H1 (cell line): Measurements from ENCODE around the gene NDUFB1. TPM values are rescaled to one million over a fixed set of nuclear protein-coding genes. Genes with fewer than 3 reads are reported as not detected.

Experiments
- CTCF ChIA-PET: fragments of 300-600 bp; sonication (Branson Sonifier 250); formaldehyde crosslinking; loops from one replicate; lab custom pipeline; 2021; ENCODE audit not compliant: partially characterized antibody; lab: Charles Lee
- POLR2A ChIA-PET: fragments of 300-600 bp; sonication (Branson Sonifier 250); formaldehyde crosslinking; loops from one replicate; lab custom pipeline; 2021; ENCODE audit warnings: inconsistent platforms; ENCODE audit not compliant: partially characterized antibody; lab: Charles Lee
- DNase-seq, 2 experiments: peaks; one replicate each; pipeline versions ENCODE4 v3.0.0 to v3.0.0-alpha.2; 2010 to 2022; ENCODE audit warnings: low spot score in 2 of 2, low read depth in 1 of 2, mixed read lengths in 1 of 2
- FAIRE-seq: peaks from 2 replicates; lab custom pipeline; 2011; peaks lifted over from hg19 to GRCh38; lab: Jason Lieb, UNC
- H2AFZ ChIP-seq: 2 replicates; pipeline ENCODE4 v1.8.1; 2012; ENCODE audit warnings: low read length, inconsistent platforms
- H2AK5ac ChIP-seq: 2 replicates; pipeline ENCODE4 v1.6.1; 2013; ENCODE audit warnings: low read depth, low read length
- H2BK120ac ChIP-seq: replicated peaks from 2 replicates; pipeline ENCODE3; 2013; ENCODE audit warnings: low read depth, low read length, inconsistent platforms
- H2BK12ac ChIP-seq: 2 replicates; pipeline ENCODE4 v1.6.1; 2013; ENCODE audit warnings: low read depth, low read length
- H2BK15ac ChIP-seq: 2 replicates; pipeline ENCODE4 v1.6.1; 2013; ENCODE audit warnings: low read length
- H2BK20ac ChIP-seq: 2 replicates; pipeline ENCODE4 v1.6.1; 2013; ENCODE audit warnings: low read length
- H2BK5ac ChIP-seq: 2 replicates; pipeline ENCODE4 v1.6.1; 2013; ENCODE audit warnings: low read depth, low read length
- H3K14ac ChIP-seq: 2 replicates; pipeline ENCODE4 v1.6.1; 2013; ENCODE audit warnings: inconsistent platforms; ENCODE audit not compliant: insufficient read length
- H3K18ac ChIP-seq: 2 replicates; pipeline ENCODE4 v1.6.1; 2013; ENCODE audit warnings: low read length; ENCODE audit errors: extremely low read depth
- H3K23ac ChIP-seq: 2 replicates; pipeline ENCODE4 v1.6.1; 2013; ENCODE audit warnings: inconsistent platforms; ENCODE audit not compliant: insufficient read length
- H3K23me2 ChIP-seq: 2 replicates; pipeline ENCODE4 v1.6.1; 2013; ENCODE audit warnings: low read depth, low read length
- H3K27ac ChIP-seq: 2 replicates; pipeline ENCODE4 v1.6.1; 2011; ENCODE audit warnings: low read depth, low read length, inconsistent platforms
- H3K27me3 ChIP-seq, 4 experiments: replicated peaks in 1 of 4; 1 replicate in 1 of 4; 2 replicates in 3 of 4; pipeline versions ENCODE4 v1.6.1 to v1.8.1; 2011 to 2013; ENCODE audit warnings: low read length in 3 of 4, mild to moderate bottlenecking in 3 of 4, inconsistent platforms in 2 of 4, mixed read lengths in 2 of 4, moderate library complexity in 1 of 4; ENCODE audit not compliant: control insufficient read depth in 3 of 4, insufficient read depth in 3 of 4; ENCODE audit errors: extremely low read depth in 1 of 4
- H3K36me3 ChIP-seq, 4 experiments: 2 replicates each; pipeline versions ENCODE4 v1.6.1 to v1.8.1; 2011 to 2013; ENCODE audit warnings: mild to moderate bottlenecking in 4 of 4, low read length in 3 of 4, moderate library complexity in 2 of 4, control low read depth in 1 of 4, inconsistent platforms in 1 of 4; ENCODE audit not compliant: insufficient read depth in 4 of 4, control insufficient read depth in 2 of 4
- H3K4ac ChIP-seq: replicated peaks from 2 replicates; pipeline ENCODE3; 2013; ENCODE audit warnings: low read length, low read depth, mixed read lengths, inconsistent platforms; ENCODE audit not compliant: insufficient read length
- H3K4me1 ChIP-seq, 4 experiments: replicated peaks in 1 of 4; 1 replicate in 1 of 4; 2 replicates in 3 of 4; pipeline versions ENCODE4 v1.6.1 to v1.8.1; 2011 to 2013; ENCODE audit warnings: low read length in 3 of 4, inconsistent platforms in 2 of 4, mixed read lengths in 1 of 4; ENCODE audit not compliant: insufficient read depth in 4 of 4, control insufficient read depth in 3 of 4
- H3K4me2 ChIP-seq, 2 experiments: 2 replicates each; pipeline versions ENCODE4 v1.6.1 to v1.8.1; 2011 to 2013; ENCODE audit warnings: low read depth in 2 of 2, low read length in 2 of 2, control low read depth in 1 of 2, inconsistent platforms in 1 of 2, mild to moderate bottlenecking in 1 of 2; ENCODE audit not compliant: insufficient read depth in 1 of 2
- H3K4me3 ChIP-seq, 4 experiments: fragments of 200-600, 300-600 bp in 1 of 4; sonication (generic), shearing (Covaris generic), sonication (Bioruptor Twin) in 1 of 4; 2 replicates each; pipeline versions ENCODE4 v1.5.1 to v1.8.1; 2011 to 2016; ENCODE audit warnings: low read length in 4 of 4, low read depth in 3 of 4, control low read depth in 2 of 4, inconsistent platforms in 2 of 4, mild to moderate bottlenecking in 2 of 4, mixed read lengths in 1 of 4, moderate library complexity in 1 of 4; ENCODE audit not compliant: insufficient read depth in 2 of 4; ENCODE audit errors: extremely low read depth in 1 of 4
- H3K56ac ChIP-seq: replicated peaks from 2 replicates; pipeline ENCODE3; 2013; ENCODE audit warnings: low read depth, mild to moderate bottlenecking, mixed read lengths, low read length, inconsistent platforms; ENCODE audit not compliant: insufficient read length
- H3K79me1 ChIP-seq: 2 replicates; pipeline ENCODE4 v1.6.1; 2013; ENCODE audit warnings: low read depth, low read length, control low read depth
- H3K79me2 ChIP-seq, 2 experiments: 2 replicates each; pipeline versions ENCODE4 v1.6.1 to v1.8.1; 2012 to 2013; ENCODE audit warnings: low read length in 2 of 2, mild to moderate bottlenecking in 2 of 2, inconsistent platforms in 1 of 2; ENCODE audit not compliant: insufficient read depth in 2 of 2, control insufficient read depth in 1 of 2
- H3K9ac ChIP-seq, 4 experiments: replicated peaks in 1 of 4; 1 replicate in 1 of 4; 2 replicates in 3 of 4; pipeline versions ENCODE4 v1.6.1 to v1.8.1; 2011 to 2013; ENCODE audit warnings: low read depth in 3 of 4, low read length in 3 of 4, control low read depth in 2 of 4, mild to moderate bottlenecking in 2 of 4, moderate library complexity in 2 of 4, inconsistent platforms in 1 of 4; ENCODE audit errors: extremely low read depth in 1 of 4
- H3K9me3 ChIP-seq, 2 experiments: 2 replicates each; pipeline versions ENCODE4 v1.6.1 to v1.8.1; 2012 to 2013; ENCODE audit warnings: mild to moderate bottlenecking in 2 of 2, moderate library complexity in 2 of 2, control low read depth in 1 of 2, inconsistent platforms in 1 of 2, low read depth in 1 of 2, low read length in 1 of 2, mixed read lengths in 1 of 2; ENCODE audit not compliant: insufficient read depth in 2 of 2
- H4K20me1 ChIP-seq, 2 experiments: replicated peaks in 1 of 2; 2 replicates each; pipeline versions ENCODE3 to v1.8.1; 2011 to 2013; ENCODE audit warnings: inconsistent platforms in 2 of 2, low read length in 2 of 2, mild to moderate bottlenecking in 1 of 2; ENCODE audit not compliant: insufficient read depth in 2 of 2, control insufficient read depth in 1 of 2
- H4K5ac ChIP-seq: 2 replicates; pipeline ENCODE4 v1.6.1; 2013; ENCODE audit warnings: low read length, low read depth, mixed read lengths, inconsistent platforms; ENCODE audit not compliant: insufficient read length
- H4K8ac ChIP-seq: 2 replicates; pipeline ENCODE4 v1.8.0; 2013; ENCODE audit warnings: mild to moderate bottlenecking, moderate library complexity, low read length, inconsistent platforms; ENCODE audit not compliant: insufficient read depth; ENCODE audit errors: extremely low read depth
- H4K91ac ChIP-seq: replicated peaks from 2 replicates; pipeline ENCODE3; 2013; ENCODE audit warnings: low read length, mixed read lengths, inconsistent platforms; ENCODE audit not compliant: insufficient read length
- CBX8 ChIP-seq: fragments of 300-800, 300-1000 bp; sonication (generic); IDR thresholded peaks from 2 replicates; pipeline ENCODE4 v1.7.1; 2016; ENCODE audit warnings: low read depth, low read length, borderline replicate concordance
- EZH2 ChIP-seq: fragments of 200-600 bp; sonication (generic); IDR thresholded peaks from 2 replicates; pipeline ENCODE4 v1.7.1; 2012; ENCODE audit warnings: low read depth, mild to moderate bottlenecking, moderate library complexity, low read length, inconsistent platforms; ENCODE audit not compliant: severe bottlenecking
- RFX5 ChIP-seq: IDR thresholded peaks from 2 replicates; pipeline ENCODE4 v1.6.1; 2011; ENCODE audit warnings: low read depth, low read length, improper control_type of control experiment, borderline replicate concordance
- RNF2 ChIP-seq: fragments of 200-900, 300-1000 bp; sonication (generic); IDR thresholded peaks from 2 replicates; pipeline ENCODE4 v1.7.1; 2016; ENCODE audit warnings: borderline replicate concordance, low read depth, mild to moderate bottlenecking, antibody characterized with exemption, low read length; ENCODE audit not compliant: poor library complexity, severe bottlenecking; ENCODE audit errors: missing control alignments
- SAP30 ChIP-seq: fragments of 300-600 bp; sonication (generic); IDR thresholded peaks from 2 replicates; pipeline ENCODE4 v1.7.1; 2012; ENCODE audit warnings: low read length, moderate library complexity, mild to moderate bottlenecking, inconsistent platforms; ENCODE audit not compliant: insufficient read depth, insufficient replicate concordance
- WGBS, 2 experiments: shearing (Covaris generic) in 1 of 2; methylation state at CpG; one replicate each; pipeline versions ENCODE4 v1.1.6 to v1.1.7; 2013 to 2015; ENCODE audit warnings: low lambda C conversion rate in 2 of 2, mixed read lengths in 2 of 2, inconsistent platforms in 1 of 2, low coverage in 1 of 2, missing lambda C conversion rate in 1 of 2; ENCODE audit not compliant: insufficient replicate concordance in 2 of 2, insufficient coverage in 1 of 2, insufficient read length in 1 of 2; ENCODE audit errors: extremely low coverage in 1 of 2, missing lambda C conversion rate in 1 of 2; 5-methylcytosine and 5-hydroxymethylcytosine counted together
- polyA plus RNA-seq, 7 experiments: library from polyadenylated mRNA; depleted of rRNA in 3 of 7; stranded (reverse) in 5 of 7; unstranded in 2 of 7; fragments of >200 nt in 5 of 7; fragments of 200-250 nt in 2 of 7; gene quantifications; 1 replicate in 5 of 7; 2 replicates in 1 of 7; 4 replicates in 1 of 7; pipeline versions ENCODE4 v1.2.1 to v1.2.3, GENCODE V29; 2011 to 2013; ENCODE audit warnings: missing spikeins in 2 of 7, mixed read lengths in 2 of 7
- total RNA-seq: library from RNA; stranded (reverse); fragmentation: NEBNext Ultra II Directional; extraction: Animal tissue kit (Norgen Biotek cat#: 25700); gene quantifications from 2 replicates; pipeline ENCODE4 v1.2.1, GENCODE V29; 2021
- TF ChIP-seq, protein P1 (sequence below): IDR thresholded peaks from 2 replicates; pipeline ENCODE4 v1.6.1; 2012; ENCODE audit warnings: inconsistent platforms

The NDUFB1 gene
- total and polyA plus RNA-seq, 2 of the 8 experiments (the other 6 are each of a cell fraction or from before 2014, with no cell fraction given): 124 to 271 TPM

DNA sequence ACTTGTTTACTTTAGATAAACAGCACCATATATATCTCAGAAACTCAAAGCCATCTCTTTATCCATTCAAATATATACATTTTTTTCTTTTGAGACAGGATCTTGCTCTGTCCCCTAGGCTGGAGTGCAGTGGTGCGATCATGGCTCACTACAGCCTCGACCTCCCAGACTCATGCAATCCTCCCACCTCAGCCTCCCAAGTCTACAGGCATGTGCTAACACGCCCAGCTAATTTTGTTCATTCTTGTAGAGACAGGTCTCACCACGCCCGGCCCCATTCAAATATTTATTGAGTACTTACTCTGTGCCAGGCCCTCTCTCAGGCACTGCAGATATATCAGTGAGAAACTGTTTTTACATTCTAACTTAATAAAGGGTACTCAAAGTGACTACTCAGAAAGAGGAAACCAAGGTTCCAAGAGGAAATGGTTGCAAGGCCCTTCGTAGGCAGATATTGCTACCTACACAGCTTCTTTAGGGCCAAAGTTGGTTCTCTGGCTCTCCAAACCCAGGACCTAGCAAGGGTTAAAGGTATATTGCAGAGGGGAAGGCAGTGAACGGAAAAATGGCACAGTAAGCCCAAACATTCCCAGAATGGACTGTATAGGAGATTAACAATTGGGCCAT is 18.0 kb downstream of the NDUFB1 start:
- H2BK12ac ChIP-seq: no peak overlapping the region
- H3K36me3 ChIP-seq: no peaks in the 10 kb centered on the region
- no peak overlapping the region for H2BK120ac ChIP-seq
- peaks cover 3 to 7% of the 10 kb centered on the region in 2 experiments for H4K20me1 ChIP-seq
- no peak overlapping the region for H3K27ac ChIP-seq
- H3K14ac ChIP-seq: no peak overlapping the region
- H3K4me3 ChIP-seq: no peak overlapping the region
- no peak overlapping the region for H3K18ac ChIP-seq
- POLR2A ChIA-PET: interaction anchor here (0.8 to 3.8 kb wide), 3 partner anchors 15 to 64 kb away, joined by 3 to 23 read pairs (median 6); partner anchors contain the start of genes CPSF2, NDUFB1 and TRIP11
- DNase-seq (no peak), FAIRE-seq (no peak)
- no peak overlapping the region for H2BK15ac ChIP-seq
- peak overlapping the region; percentile 5; the same call in 1 of the 2 replicates for H2BK5ac ChIP-seq
- WGBS, 2 experiments: 88% methylated on average over 7 of the region's 7 CpGs; no CpG with 5 or more reads in 1 of the 2 experiments
- no peak overlapping the region for H3K4me2 ChIP-seq
- H4K5ac ChIP-seq: no peak overlapping the region
- H3K4ac ChIP-seq: no peak overlapping the region
- CTCF ChIA-PET: interaction anchor here (0.7 to 1.8 kb wide), 2 partner anchors 22 to 322 kb away, joined by 3 to 4 read pairs; no protein-coding TSS in a partner anchor
- peaks cover 13% of the 10 kb centered on the region for H3K79me1 ChIP-seq
- no peak overlapping the region for H2AK5ac ChIP-seq
- no peak overlapping the region for H3K9ac ChIP-seq
- H3K56ac ChIP-seq: no peak overlapping the region
- no peaks in the 10 kb centered on the region for H3K27me3 ChIP-seq
- H2BK20ac ChIP-seq: no peak overlapping the region
- no peak overlapping the region for H3K23ac ChIP-seq
- H3K23me2 ChIP-seq: peaks cover 5% of the 10 kb centered on the region
- peaks cover 19 to 78% of the 10 kb centered on the region in 2 experiments for H3K79me2 ChIP-seq
- H2AFZ ChIP-seq: no peak overlapping the region
- H3K9me3 ChIP-seq: no peaks in the 10 kb centered on the region
- H4K8ac ChIP-seq: no peak overlapping the region
- peaks cover 3 to 10% (median 5%) of the 10 kb centered on the region in 4 experiments; a peak in 6 of 7 replicates for H3K4me1 ChIP-seq
- H4K91ac ChIP-seq: no peak overlapping the region
- TF ChIP-seq RNF2: no peak
- no peak for TF ChIP-seq EZH2
- TF ChIP-seq, protein P1, sequence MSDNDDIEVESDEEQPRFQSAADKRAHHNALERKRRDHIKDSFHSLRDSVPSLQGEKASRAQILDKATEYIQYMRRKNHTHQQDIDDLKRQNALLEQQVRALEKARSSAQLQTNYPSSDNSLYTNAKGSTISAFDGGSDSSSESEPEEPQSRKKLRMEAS: no peak
- no peak for TF ChIP-seq CBX8
- TF ChIP-seq SAP30: no peak
- no peak for TF ChIP-seq RFX5
